GM21723 (cell line): ENCODE measurements around the gene PTPRK.

ENCODE experiments used
- ATAC-seq: cut with Tn5 transposase; IDR thresholded peaks from one replicate; pipeline ENCODE4 v1.9.1; 2021; ENCODE audit warnings: mild to moderate bottlenecking, moderate library complexity; ENCODE audit not compliant: unreplicated experiment

The PTPRK gene

DNA sequence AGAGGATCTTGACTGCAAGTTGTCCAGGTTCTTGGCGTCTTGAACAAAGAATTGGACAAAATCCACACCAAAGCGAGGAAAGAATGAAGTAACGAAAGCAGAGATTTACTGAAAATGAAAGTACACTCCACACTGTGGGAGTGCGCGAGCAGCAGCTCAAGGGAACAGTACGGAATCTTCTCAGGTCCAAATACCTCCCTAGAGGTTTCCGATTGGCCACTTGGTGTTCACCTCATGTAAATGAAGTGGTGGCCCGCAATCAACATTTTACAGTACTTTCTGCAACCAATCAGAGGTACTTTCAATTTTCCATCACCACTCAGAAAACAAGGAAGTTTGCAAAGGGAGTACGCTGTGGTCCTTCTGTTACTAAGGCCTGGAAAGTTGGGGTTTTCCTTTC, 122.4 kb downstream of the PTPRK start:
- no peak for ATAC-seq

DNA sequence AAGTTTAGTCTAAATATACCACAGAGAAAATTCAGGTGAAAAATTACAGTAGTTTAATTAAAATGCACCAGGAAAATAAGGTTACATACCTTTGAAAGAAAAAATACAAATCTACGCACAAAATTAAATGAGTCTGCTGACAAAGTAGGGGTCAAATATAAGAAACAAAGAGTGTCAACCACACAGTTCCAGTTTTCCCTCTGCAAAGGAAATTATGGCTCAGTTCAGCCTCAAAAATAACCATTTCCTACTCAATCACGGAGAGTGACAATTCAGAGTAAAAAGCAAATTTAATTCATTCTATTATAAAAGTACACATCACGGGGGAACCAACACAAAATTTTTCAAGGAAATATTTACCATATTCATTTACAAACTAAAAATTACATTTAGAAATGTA, 124.8 kb downstream of the PTPRK start:
- ATAC-seq = no peak

DNA sequence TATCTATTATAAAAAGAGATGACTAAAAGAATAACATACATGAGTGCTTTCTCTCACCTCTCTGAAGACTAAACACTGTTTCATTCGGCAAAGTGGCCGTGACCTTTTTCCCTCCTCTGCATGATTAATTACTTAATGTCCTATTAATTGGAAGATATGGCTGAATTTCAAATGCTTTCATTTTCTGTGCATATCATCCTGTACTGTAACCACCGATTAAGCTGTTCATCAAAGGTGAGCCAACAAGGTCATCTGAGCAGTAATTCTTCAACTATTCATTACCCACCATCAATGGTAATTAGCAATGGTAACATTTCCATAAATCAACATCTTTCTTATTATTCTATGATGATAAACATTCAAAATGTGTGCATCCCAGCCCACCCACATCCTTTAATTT, 125.2 kb downstream of the PTPRK start:
- ATAC-seq = no peak

DNA sequence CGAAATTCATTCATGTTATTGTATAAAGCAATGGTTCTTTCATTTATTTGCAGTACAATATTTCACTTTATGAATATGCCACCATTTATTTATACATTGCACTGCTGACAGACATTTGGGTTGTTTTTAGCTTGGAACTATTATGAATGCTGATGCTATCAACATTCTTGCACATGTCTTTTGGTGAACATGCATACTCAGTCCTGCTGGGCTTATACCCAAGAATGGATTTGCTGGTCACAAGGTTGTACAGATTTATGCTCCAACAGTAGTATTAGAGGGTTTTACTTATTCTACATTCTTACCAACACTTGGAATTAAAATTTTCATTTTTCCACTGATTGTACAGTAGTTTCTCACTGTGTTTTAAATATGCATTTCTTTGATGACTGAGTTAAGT, 126.2 kb downstream of the PTPRK start:
- no peak for ATAC-seq

DNA sequence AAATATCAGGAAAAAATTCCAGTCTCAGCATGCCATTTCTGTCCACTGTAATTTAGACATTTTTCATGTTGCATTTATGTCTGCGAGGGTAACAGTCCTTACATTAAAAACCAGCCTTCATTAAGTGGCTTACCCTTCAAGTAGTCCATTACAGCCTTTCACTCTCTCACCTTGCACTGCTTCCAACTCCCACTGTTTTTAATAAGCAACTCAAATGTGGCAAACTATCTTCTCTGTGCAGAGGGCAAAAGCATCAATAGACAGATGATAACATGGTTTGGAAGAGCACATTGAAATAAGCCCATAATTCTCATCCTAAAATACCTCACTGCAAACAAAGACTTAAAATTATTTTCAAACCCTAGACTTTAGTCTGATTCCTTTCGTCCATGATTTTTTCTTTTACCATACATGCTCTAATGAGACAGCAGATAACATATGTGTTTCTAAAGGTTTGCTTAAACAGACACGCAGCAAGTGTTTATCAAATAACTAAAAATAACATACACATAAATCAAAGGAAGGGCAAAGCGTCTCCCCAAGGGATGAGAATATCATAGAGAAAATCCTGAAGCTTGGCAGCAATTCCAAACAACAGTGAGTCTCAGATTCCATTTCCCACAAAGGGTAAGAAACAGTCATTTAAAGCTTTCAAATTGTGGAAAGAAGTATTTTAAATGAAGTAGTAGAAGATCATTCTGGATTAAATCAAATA, 130.4 kb downstream of the PTPRK start:
- no peak for ATAC-seq

DNA sequence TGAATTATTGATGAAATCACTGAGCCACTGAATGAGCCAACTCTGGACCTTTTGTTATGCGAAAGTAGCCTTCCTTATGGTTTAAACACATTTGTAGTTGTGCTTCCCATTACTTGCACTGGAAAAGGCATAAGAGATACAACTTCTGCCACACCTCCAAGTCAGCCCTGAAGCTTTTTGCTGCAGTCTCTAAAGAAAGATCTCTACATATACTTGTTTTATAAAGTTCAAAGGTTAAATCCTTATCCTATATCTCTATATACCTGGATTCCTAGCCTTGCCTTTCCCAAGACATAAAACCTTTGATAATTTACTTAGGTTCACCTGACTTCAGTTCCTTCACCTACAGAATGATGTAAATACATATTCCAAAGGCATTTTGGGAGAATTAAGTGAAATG, 132.0 kb downstream of the PTPRK start:
- ATAC-seq = no peak

DNA sequence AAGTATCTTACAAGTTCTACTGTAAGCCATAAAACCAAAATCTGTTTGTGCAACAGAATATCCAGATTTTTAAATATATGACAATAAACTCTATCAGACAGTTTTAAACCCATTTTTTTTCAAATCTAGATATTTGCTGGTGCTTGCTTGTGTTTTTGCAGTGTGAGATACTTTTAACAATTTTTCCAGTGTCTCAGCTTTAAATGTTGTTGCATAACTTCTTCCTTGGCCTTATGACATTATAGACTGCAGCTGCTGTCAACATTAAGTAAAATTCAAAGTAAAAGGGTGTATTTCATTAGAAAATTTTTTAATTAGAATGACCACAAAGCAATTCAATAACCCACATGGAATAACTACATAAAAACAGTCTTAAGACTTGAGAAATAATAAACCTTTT, 139.5 kb downstream of the PTPRK start:
- ATAC-seq = no peak

DNA sequence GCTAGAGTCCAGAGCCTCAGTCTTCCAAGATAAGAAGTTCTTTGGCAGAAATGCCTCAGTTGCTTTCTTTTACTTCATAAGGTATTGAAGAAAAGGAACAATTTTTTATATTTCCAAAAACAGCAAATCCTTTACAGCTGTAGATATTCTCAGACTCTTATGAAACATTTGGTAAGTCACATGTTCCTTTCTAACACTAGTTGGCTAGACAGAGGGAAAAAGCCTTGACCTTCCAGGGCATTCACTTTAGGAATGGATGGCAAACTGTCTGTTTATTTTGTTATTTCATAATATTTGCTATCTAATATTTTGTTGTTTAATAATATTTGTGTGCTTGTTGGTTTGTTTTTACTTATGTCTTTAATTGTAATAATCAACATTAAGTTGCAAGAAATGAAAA, 140.8 kb downstream of the PTPRK start:
- ATAC-seq = no peak

DNA sequence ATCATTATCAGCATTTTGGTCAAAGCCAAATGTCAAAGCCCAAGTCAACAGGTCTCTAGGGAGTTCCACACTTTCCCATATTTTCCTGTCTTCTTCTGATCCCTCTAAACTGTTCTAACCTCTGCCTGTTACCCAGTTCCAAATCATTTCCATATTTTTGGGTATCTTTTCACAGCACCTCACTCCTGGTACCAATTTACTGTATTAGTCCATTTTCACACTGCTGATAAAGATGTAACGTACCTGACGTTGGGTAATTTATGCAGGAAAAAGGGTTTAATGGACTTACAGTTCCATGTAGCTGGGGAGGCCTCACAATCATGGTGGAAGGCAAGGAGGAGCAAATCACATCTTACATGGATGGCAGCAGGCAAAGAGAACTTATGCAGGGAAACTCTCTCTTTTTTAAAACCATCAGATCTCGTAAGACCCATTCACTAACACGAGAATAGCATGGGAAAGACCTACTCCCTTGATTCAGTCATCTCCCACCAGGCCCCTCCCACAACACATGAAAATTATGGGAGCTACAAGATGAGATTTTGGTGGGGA, 143.4 kb downstream of the PTPRK start:
- no peak for ATAC-seq

DNA sequence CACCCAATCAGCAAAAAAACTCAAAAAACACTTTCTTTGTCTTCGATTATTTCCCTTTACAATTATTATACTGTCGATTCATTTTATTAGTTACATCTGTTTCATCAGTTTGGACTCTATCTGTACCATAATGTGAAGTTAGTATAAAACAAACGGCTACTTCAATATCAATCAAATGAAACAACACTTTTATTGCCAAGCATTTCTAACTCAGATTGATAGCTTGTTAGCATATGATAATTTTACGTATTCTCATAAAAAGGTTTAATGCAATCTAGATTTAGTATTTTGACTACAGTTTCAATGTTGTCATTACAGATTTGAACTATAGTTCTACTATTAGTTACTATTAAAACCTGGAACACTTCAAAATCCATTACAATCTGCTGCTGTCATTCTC, 149.3 kb downstream of the PTPRK start:
- ATAC-seq = no peak

DNA sequence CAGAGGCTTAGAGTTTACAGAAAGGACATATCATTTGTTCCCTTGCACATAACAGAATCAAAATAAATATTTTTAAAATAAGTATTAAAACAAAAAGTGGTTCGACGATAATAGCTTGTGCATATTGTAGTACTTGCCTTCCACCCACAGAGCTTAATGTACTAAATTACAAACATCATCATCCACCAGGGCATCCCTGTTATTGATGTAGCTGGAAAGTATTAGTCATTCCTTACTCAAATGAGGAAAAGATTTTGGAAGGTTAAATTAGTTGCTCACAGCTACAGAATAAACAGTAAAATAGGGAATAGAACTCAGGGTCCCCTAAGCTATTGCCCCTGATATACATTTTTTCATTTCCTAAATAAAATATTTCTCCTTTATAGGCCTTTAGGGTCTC, 150.3 kb downstream of the PTPRK start:
- ATAC-seq = no peak

DNA sequence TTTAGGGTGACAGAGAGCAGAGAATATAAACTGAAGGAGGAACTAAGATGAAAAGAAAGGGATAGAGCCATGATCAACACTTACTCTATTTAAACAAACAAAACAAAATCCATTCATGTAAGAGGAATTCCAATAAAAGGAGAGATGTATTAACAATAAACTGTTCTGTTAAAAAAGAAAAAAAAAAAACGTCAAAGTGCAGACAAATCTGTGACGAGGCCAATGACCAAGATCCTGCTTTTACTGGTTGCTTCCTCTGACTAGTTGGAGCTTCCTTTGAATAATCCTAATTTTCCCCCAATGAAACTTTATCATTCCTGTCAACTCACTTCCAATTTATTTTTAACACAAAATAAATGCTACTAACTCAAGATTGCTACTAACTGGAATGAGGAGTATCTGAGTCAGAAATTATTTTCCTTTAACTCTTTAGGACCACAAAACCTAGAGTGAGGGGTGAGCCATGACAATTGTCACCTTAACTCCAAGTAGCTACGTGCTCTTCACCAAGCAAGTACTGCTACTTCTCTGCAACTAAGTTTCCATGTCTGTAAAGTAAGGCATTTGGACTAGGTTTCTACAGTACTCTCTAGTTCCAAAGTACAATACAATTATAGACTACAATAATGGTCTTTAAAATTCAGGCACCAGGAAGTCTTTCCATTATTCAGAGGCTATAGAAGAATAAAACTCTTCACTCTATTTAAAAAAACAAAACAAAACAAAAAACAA, 152.0 kb downstream of the PTPRK start:
- no peak for ATAC-seq

DNA sequence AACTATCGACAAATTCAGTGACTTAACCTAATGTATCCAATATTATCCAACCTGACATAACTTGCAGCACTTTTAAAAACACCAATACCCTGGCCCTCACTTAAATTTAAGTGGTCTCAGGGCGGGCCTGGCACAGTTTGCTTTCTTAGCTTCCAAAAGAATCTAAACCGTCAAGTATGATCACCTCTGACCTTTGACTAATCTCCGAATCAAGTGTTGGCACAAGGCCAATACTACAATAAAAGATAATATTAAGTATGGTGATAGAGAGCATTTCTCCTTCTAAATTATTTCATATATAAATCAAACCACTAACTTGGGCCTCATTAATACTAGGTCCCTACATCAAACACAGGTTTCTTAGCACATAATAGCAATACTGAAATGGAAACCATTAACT, 153.0 kb downstream of the PTPRK start:
- no peak for ATAC-seq

DNA sequence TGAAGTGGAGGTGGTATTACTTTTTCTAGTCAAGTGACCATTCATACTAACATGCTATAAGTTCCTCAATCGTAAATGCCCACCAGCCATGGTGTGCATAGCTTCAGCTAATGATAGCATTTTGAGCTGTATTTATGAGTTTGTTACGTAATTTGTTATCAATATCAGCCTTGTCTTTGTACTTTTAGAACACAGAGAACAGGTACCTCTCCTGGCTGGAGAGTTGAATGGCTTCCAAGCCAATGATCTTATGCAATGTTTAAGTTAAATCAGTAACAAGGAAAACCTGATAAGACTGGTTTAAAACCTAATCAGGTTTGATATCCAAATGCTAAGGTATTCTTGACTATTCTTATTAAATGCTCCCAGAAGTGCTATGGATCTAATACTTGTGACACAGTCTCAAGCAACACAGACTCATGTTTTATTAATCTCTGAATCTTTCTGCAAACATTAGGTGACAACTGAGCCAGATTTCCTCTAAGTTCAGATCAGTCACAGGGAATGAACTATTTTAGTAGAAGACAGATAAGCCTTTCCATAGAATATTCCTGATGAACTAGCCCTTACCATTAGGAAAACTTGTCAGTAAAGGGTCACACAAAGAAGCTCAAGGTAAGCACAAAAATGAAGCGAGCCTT, 154.8 kb downstream of the PTPRK start:
- ATAC-seq = no peak

DNA sequence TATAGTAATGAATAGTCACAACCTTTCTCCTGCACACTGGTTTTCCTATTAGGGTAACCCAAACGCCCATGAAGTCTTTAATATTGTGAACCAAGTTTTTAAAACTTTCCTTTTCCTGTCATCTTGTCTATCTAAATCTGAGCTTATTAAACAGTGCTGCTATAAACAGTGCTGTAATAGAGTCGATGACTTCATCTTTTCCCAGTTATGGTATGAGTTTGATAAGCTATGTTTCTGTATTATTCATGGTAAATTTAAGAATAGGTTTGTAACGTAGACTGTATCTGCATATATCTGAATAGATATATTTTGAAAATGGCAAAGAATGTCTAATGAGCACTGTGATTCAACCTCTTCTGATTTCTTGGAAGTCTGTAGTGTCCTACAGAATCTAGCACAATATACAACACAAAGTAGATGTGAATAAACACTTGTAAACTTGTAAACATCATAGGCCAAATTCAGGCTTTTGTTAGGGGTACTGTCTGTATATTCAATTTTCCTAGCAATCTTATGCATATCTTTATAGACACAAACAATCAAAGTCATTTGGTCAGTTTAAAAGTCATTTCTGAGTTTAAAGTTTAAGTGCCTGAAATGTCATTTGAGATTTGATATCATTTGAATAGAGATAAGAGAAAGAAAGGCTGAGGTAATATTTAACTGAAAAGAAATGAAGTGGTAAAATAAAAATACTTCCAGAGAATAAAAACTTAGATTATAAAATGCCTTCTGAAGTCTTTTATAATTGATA, 155.5 kb downstream of the PTPRK start:
- ATAC-seq = no peak

DNA sequence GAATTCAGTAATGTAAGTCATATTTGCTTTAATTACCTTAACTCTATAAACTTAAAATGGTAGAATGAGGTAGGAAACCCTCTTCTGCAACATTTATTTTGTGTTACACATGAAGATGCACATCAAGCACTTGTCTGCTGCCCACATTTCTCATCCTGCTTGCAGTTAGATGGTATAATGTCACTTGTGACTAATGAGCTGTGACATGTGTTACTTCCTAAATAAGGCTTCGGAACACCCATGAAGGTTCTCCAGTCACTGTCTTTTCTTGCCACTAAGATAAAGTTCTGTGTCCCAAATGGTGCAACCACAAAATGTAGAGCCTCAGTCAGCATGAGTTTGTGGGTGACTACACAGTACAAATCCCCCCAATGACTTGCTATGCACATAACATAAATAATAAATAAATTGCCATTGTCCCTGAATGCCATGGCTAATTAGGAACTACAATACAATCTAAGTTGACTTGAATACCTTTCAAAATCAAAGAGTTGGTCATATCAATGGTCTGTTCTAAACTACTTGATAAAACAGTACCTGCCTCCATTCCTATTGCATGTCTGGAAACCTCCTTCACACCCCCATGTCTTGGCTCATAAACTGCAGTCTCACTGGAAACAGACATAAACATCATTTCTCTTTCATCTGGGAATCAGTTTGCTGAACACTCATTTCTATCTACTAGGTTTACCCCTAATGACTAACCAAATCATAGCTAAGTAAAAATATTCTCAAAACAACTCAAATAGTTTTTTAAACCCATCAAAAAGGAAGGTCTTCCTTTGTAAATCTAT, 157.2 kb downstream of the PTPRK start:
- no peak for ATAC-seq

DNA sequence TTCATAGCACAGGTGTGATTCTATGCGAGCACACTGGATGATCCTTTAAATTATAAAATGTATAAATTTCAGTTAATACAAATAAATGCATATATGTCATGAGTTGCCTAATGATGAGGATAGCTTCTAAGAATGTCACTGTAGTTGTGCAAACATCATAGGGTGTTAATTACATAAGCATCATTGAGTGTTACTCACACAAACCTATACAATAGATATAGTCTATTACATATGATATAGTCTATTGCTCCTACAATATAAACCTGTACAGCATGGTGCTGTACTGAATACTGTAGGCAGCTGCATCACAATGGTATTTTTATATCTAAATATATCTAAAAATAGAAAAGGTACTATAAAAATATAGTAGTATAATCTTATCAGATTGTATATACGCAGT, 159.0 kb downstream of the PTPRK start:
- ATAC-seq = no peak

DNA sequence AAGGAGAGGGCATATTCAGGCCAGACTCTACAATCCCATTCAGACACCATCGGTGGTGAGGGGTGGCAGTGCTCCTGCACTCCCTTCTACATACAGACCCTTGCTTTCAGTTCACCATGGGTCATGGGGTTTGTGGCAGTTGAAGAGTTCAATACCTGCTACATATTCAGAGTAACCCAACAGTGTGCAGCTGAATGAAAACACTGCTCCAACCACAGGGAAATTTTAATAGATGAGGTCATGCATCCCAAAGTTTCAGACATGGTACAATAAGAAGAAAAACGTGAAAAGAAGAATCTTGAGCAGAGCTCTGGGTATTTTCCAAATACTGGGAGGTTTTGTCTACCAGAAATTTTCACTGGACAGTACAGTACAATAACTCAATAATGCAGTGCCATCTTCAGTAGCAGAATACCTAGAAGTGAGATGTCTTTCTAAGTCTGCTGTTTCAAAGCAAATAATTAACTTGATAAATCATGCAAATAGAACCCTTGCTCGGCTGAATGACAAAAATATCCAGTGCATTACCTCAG, 162.1 kb downstream of the PTPRK start:
- ATAC-seq = no peak

DNA sequence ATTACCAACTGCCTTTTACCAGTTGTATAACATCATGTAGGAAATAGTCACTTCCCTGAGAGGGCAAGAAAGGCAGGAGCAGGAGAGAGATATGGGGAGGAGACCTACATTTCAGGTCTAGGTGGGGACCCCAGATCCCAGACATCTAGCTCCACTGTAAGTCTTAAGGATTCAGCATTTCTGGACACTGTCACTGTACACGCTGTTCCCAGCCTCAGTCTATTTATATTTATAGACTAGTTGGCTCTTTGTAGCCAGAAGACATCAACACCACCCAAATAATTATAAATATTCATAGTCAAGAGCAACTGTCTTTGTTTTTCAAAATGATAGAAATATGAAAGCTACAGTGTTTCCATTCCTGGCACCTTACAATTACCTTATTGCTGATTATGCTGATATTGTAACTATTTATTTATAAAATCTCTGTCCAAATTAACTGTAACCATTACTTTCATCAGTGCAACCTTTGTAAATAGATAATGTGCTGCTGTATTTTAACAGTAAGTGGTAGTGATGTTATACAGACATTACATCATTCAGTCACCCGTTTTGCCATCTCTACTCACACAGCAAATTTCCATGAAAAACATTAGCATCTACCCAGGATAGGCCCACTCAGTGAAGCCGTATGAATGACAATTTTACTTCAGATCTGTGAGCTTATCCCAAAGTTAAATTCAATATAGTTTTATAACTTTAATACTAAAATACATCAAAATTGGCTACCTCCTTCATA, 162.8 kb downstream of the PTPRK start:
- ATAC-seq = no peak
